HepG2 (cell line): ENCODE measurements around the gene ARHGAP9. TPM values are rescaled to one million over a fixed set of nuclear protein-coding genes. Genes with fewer than 3 reads are reported as not detected.

ENCODE experiments used
- HMG20A ChIP-seq: IDR thresholded peaks from 2 replicates; pipeline ENCODE4 v1.6.1; 2016; ENCODE audit warnings: borderline replicate concordance
- HMG20B ChIP-seq: conservative IDR thresholded peaks from 2 replicates; pipeline ENCODE4 v1.6.1; 2016; ENCODE audit warnings: missing genetic modification reagents, missing compliant biosample characterization
- HOMEZ ChIP-seq: IDR thresholded peaks from 2 replicates; pipeline ENCODE4 v1.6.1; 2016; ENCODE audit warnings: low read depth
- KLF11 ChIP-seq: IDR thresholded peaks from 2 replicates; pipeline ENCODE4 v1.6.1; 2016; ENCODE audit warnings: missing compliant biosample characterization
- KMT2A ChIP-seq: sonication (generic); formaldehyde crosslinking; IDR thresholded peaks from 2 replicates; pipeline ENCODE4 v1.4.0; 2020; ENCODE audit warnings: missing genetic modification reagents
- MAFK ChIP-seq, 2 experiments: IDR thresholded peaks in 1 of 2; conservative IDR thresholded peaks in 1 of 2; 2 replicates each; pipeline ENCODE4 v1.6.1; 2011; ENCODE audit warnings: improper control_type of control experiment in 2 of 2, low read length in 2 of 2
- PBX3 ChIP-seq: sonication (generic); formaldehyde crosslinking; IDR thresholded peaks from 2 replicates; pipeline ENCODE4 v1.8.1; 2023; ENCODE audit warnings: missing genetic modification reagents, inconsistent platforms, borderline replicate concordance
- PHF21A ChIP-seq: sonication (generic); formaldehyde crosslinking; IDR thresholded peaks from 2 replicates; pipeline ENCODE4 v1.5.0; 2020; ENCODE audit warnings: mild to moderate bottlenecking, missing genetic modification reagents
- SALL1 ChIP-seq: sonication (generic); formaldehyde crosslinking; IDR thresholded peaks from 2 replicates; pipeline ENCODE4 v1.8.0; 2022; ENCODE audit warnings: mild to moderate bottlenecking, missing genetic modification reagents
- TBP ChIP-seq: sonication (generic); formaldehyde crosslinking; IDR thresholded peaks from 2 replicates; pipeline ENCODE4 v1.5.0; 2020; ENCODE audit warnings: missing genetic modification reagents
- U2AF1 ChIP-seq: fragments of 200-400 bp; formaldehyde crosslinking; optimal IDR thresholded peaks from 2 replicates; pipeline ENCODE3; 2017; ENCODE audit warnings: mild to moderate bottlenecking, low read depth, low read length
- ZBTB37 ChIP-seq: sonication (generic); formaldehyde crosslinking; IDR thresholded peaks from 2 replicates; pipeline ENCODE4 v1.4.0; 2020; ENCODE audit warnings: mild to moderate bottlenecking, missing genetic modification reagents
- ZNF280D ChIP-seq: sonication (generic); formaldehyde crosslinking; IDR thresholded peaks from 2 replicates; pipeline ENCODE4 v1.5.1; 2020; ENCODE audit warnings: mild to moderate bottlenecking, missing genetic modification reagents
- ZNF331 ChIP-seq: sonication (generic); formaldehyde crosslinking; IDR thresholded peaks from 2 replicates; pipeline ENCODE4 v1.4.0; 2020; ENCODE audit warnings: missing genetic modification reagents
- ZNF484 ChIP-seq: sonication (generic); formaldehyde crosslinking; IDR thresholded peaks from 2 replicates; pipeline ENCODE4 v1.5.1; 2020; ENCODE audit warnings: mild to moderate bottlenecking, low read depth, missing genetic modification reagents, borderline replicate concordance
- ZNF839 ChIP-seq: sonication (generic); formaldehyde crosslinking; IDR thresholded peaks from 2 replicates; pipeline ENCODE4 v1.4.0; 2020; ENCODE audit warnings: missing genetic modification reagents, mild to moderate bottlenecking, borderline replicate concordance
- polyA plus RNA-seq, 8 experiments: library from polyadenylated mRNA; depleted of rRNA in 3 of 8; stranded (reverse) in 7 of 8; unstranded in 1 of 8; fragments of >200 nt; fragmentation: Illumina TruSeq in 4 of 8; extraction: Trizol in 4 of 8; gene quantifications; 2 replicates each; pipeline versions ENCODE4 v1.2.1 to v1.2.3, GENCODE V29; 2011 to 2016; ENCODE audit warnings: low read depth in 4 of 8, missing spikeins in 1 of 8, mixed read lengths in 1 of 8; ENCODE audit not compliant: insufficient read depth in 1 of 8
- total RNA-seq, 5 experiments: library from RNA; depleted of rRNA; stranded (reverse); fragments of >200 nt; fragmentation: Illumina TruSeq; extraction: Trizol; gene quantifications; 2 replicates each; pipeline ENCODE4 v1.2.3, GENCODE V29; 2016; ENCODE audit warnings: low read depth in 1 of 5
- TF ChIP-seq, protein P1 (sequence below): sonication (generic); formaldehyde crosslinking; IDR thresholded peaks from 2 replicates; pipeline ENCODE4 v1.8.1; 2023; ENCODE audit warnings: mild to moderate bottlenecking, inconsistent platforms, moderate library complexity, missing genetic modification reagents, borderline replicate concordance
- TF ChIP-seq, protein P2 (sequence below): IDR thresholded peaks from 2 replicates; pipeline ENCODE4 v1.6.1; 2016; ENCODE audit warnings: missing compliant biosample characterization, missing genetic modification reagents, borderline replicate concordance

ARHGAP9 gene
- total and polyA plus RNA-seq, 2 of the 13 experiments (the other 11 are each of a cell fraction or from before 2014, with no cell fraction given): 0.18 to 1.2 TPM

DNA sequence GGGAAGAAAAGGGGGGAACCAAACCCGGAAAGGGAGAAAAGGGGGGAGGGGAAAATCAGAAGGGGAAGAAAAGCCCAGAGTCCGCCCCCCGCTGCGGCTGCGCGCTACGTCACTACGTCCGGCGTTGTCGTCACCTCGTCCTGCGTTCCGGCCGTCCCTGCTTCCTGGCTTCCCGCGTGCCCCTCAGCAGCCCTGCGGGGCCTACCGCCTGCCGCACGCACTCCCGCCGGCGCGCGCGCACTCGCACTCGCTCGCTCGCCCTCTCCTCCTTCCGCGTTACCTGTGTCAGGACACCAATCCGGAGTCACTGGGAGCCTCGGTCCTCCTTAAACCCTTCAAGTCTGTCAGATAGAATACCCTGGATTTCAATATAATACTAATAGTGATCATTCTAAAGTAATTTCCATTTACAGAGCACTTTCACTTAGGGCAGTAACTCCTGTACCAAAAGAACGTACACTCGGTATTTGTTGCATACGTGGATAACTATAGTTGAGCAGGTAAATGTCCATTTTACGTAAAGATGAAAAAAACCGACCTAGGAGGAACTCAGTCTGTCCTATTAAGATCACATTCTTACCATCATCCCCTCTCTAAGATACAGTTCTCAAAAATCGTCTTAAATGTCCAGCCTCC, 48.6 kb downstream of the ARHGAP9 start, which contains the start of gene R3HDM2 (continued):
- TF ChIP-seq PHF21A (CRISPR knock-in tag) (no peak), ZNF280D (CRISPR knock-in tag) (no peak), U2AF1 (no peak), HMG20A (CRISPR knock-in tag) (no peak), MAFK (conservative IDR thresholded peaks at IDR 0.05 in 1 of 2, IDR thresholded peaks at IDR 0.05 in 1 of 2; ENCODE audit: low read length in 2 of 2) (no peak), PBX3 (no peak), ZNF839 (CRISPR knock-in tag) (no peak; the same call in 1 of the 2 replicates), HMG20B (no peak), KMT2A (CRISPR knock-in tag) (peak; percentile 88), TBP (no peak), ZNF484 (CRISPR knock-in tag) (no peak), ZBTB37 (CRISPR knock-in tag) (no peak), ZNF331 (CRISPR knock-in tag) (peak; percentile 81), KLF11 (CRISPR knock-in tag) (no peak), HOMEZ (peak; percentile 34; the same call in 1 of the 2 replicates), SALL1 (CRISPR knock-in tag) (peak; percentile 88)
- TF ChIP-seq, protein P1, sequence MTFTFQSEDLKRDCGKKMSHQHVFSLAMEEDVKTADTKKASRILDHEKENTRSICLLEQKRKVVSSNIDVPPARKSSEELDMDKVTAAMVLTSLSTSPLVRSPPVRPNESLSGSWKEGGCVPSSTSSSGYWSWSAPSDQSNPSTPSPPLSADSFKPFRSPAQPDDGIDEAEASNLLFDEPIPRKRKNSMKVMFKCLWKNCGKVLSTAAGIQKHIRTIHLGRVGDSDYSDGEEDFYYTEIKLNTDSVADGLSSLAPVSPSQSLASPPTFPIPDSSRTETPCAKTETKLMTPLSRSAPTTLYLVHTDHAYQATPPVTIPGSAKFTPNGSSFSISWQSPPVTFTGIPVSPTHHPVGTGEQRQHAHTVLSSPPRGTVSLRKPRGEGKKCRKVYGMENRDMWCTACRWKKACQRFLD: no peak
- TF ChIP-seq, protein P2, sequence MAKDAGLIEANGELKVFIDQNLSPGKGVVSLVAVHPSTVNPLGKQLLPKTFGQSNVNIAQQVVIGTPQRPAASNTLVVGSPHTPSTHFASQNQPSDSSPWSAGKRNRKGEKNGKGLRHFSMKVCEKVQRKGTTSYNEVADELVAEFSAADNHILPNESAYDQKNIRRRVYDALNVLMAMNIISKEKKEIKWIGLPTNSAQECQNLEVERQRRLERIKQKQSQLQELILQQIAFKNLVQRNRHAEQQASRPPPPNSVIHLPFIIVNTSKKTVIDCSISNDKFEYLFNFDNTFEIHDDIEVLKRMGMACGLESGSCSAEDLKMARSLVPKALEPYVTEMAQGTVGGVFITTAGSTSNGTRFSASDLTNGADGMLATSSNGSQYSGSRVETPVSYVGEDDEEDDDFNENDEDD (CRISPR knock-in tag): peak; percentile 94
